GM12865 (cell line): Measurements from ENCODE around the gene ADAMTS12.

Experiments
- DNase-seq: peaks from one replicate; pipeline ENCODE4 v3.0.0; 2010; ENCODE audit warnings: low read depth
- H3K4me3 ChIP-seq: 2 replicates; pipeline ENCODE4 v1.5.1; 2011; ENCODE audit warnings: mild to moderate bottlenecking, low read depth, low read length, control low read depth
- CTCF ChIP-seq: IDR thresholded peaks from 2 replicates; pipeline ENCODE4 v1.5.1; 2011; ENCODE audit warnings: low read length, control low read depth, low read depth, inconsistent platforms; ENCODE audit not compliant: insufficient read depth; ENCODE audit errors: missing control alignments

Gene ADAMTS12

GRCh38 chr5:33761139-33761538, 130.7 kb downstream of the ADAMTS12 start:
- DNase-seq = no peak

GRCh38 chr5:33758737-33759136, 133.1 kb downstream of the ADAMTS12 start:
- no peak for TF ChIP-seq CTCF
- H3K4me3 ChIP-seq = no peak overlapping the region
- no peak for DNase-seq

More at GRCh38 chr5:33761139-33761538, 130.7 kb downstream of the ADAMTS12 start:
- no peak for TF ChIP-seq CTCF
- no peak overlapping the region for H3K4me3 ChIP-seq

GRCh38 chr5:33756491-33756890, 135.3 kb downstream of the ADAMTS12 start:
- TF ChIP-seq CTCF = no peak
- DNase-seq = no peak
- no peak overlapping the region for H3K4me3 ChIP-seq

- DNase-seq = no peak
- no peak for TF ChIP-seq CTCF
- H3K4me3 ChIP-seq = no peak overlapping the region
Observed at GRCh38 chr5:33755231-33755630, 136.6 kb downstream of the ADAMTS12 start.

- H3K4me3 ChIP-seq = no peak overlapping the region
- TF ChIP-seq CTCF = no peak
- no peak for DNase-seq
Observed at GRCh38 chr5:33753704-33754103, 138.1 kb downstream of the ADAMTS12 start.

- TF ChIP-seq CTCF = no peak
- H3K4me3 ChIP-seq = no peak overlapping the region
- DNase-seq = no peak
Observed at GRCh38 chr5:33748754-33749153, 143.0 kb downstream of the ADAMTS12 start.

- TF ChIP-seq CTCF = no peak
- H3K4me3 ChIP-seq = no peak overlapping the region
- DNase-seq = no peak
Observed at GRCh38 chr5:33745101-33745770, 146.6 kb downstream of the ADAMTS12 start.
